Measurements from ENCODE around the gene UNC13A. TPM values are rescaled to one million over a fixed set of nuclear protein-coding genes. Genes with fewer than 3 reads are reported as not detected.

UNC13A gene
- polyA plus RNA-seq, 1 of the 3 experiments (the other 2 are of a cell fraction) = 0.38 TPM

DNA sequence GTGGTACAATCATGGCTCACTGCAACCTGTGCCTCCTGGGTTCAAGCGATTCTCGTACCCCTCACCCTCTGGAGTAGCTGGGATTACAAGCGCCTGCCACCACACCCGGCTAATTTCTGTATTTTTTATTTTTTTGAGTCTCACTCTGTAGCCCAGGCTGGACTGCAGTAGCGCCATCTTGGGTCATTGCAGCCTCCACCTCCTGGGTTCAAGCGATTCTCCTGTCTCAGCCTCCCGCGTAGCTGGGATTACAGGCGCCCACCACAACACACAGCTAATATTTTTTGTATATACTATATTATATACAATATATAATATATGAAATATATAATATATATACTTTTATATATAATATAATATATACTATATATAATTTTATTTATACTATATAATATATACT lies 80.2 kb downstream of the UNC13A start (continued):
- TF ChIP-seq, protein P1, sequence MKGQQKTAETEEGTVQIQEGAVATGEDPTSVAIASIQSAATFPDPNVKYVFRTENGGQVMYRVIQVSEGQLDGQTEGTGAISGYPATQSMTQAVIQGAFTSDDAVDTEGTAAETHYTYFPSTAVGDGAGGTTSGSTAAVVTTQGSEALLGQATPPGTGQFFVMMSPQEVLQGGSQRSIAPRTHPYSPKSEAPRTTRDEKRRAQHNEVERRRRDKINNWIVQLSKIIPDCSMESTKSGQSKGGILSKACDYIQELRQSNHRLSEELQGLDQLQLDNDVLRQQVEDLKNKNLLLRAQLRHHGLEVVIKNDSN (IDR thresholded peaks at IDR 0.05; ENCODE audit: borderline replicate concordance, low read depth) = no peak

DNA sequence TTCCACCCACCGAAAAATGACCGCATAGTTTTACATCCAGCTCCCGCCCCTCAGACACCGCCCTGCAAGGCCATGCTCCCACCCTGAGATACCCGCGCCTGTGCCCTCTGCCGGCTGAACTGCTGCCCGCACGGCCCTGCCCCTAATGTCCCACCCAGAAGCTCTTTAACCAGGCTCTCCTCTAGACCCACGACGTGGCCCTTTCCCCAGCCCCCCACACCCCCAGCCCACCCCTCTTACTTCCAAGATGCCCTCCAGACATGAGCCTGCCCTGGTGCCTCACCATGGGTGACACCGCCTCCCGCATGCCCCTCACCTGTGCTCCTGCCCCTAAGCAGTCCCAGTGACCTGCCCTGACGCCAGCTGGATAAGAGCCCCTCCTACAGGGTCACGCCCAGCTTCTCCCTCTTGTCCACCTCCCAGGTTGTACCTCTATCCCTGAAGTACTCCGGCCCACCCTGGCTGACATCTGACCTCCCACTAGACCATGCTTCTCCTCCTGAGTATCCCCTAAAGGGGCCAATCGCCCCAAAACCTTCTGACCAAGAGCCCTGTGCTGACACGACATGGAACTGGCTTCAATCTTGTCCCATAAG lies 81.5 kb downstream of the UNC13A start:
- Histone ChIP-seq H3K36me3 (replicated peaks in 1 of 2; ENCODE audit: control insufficient read depth in 1 of 2, insufficient read depth in 2 of 2, low read length in 1 of 2) (no peaks in the 10 kb centered on the region), H3K4me2 (peak overlapping the region; percentile 93), H3K4me3 (ENCODE audit: low read depth in 2 of 2, low read length in 1 of 2) (peak overlapping the region; percentile 50 to 65), H3K9me3 (no peaks in the 10 kb centered on the region), H3F3A (replicated peaks; ENCODE audit: insufficient read depth) (no peaks in the 10 kb centered on the region), H3K9ac (no peak overlapping the region), H3K4me1 (ENCODE audit: control insufficient read depth in 1 of 2, insufficient read depth in 2 of 2, low read depth in 1 of 2, low read length in 1 of 2) (peaks cover 0 to 11% of the 10 kb centered on the region in 2 experiments; a peak in 1 of 4 replicates), H4K20me1 (ENCODE audit: insufficient read depth) (no peaks in the 10 kb centered on the region), H3K9me2 (no peaks in the 10 kb centered on the region), H3K79me2 (ENCODE audit: insufficient read depth) (no peaks in the 10 kb centered on the region), H3K27ac (ENCODE audit: low read depth in 2 of 2, low read length in 1 of 2) (peak overlapping the region in 1 of 2 experiments; percentile 90; a peak in 1 of 4 replicates), H3K27me3 (ENCODE audit: insufficient read depth) (peaks cover 20% of the 10 kb centered on the region; the same call in 1 of the 2 replicates), H2AFZ (ENCODE audit: low read depth) (peak overlapping the region; percentile 79; the same call in 1 of the 2 replicates)
- WGBS (ENCODE audit: low lambda C conversion rate) = 25% methylated on average over 16 of the region's 18 CpGs
- TF ChIP-seq MXI1 (IDR thresholded peaks at IDR 0.05; ENCODE audit: low read depth, low read length) (no peak), GABPA (IDR thresholded peaks at IDR 0.05; ENCODE audit: low read depth) (no peak), TEAD4 (IDR thresholded peaks at IDR 0.05; ENCODE audit: borderline replicate concordance, insufficient read depth) (no peak), FOXJ3 (CRISPR knock-in tag; IDR thresholded peaks at IDR 0.05) (no peak), FOSL2 (IDR thresholded peaks at IDR 0.05; ENCODE audit: borderline replicate concordance, low read depth) (no peak), SIN3A (IDR thresholded peaks at IDR 0.05; ENCODE audit: borderline replicate concordance, low read depth, low read length) (no peak), RXRA (IDR thresholded peaks at IDR 0.05; ENCODE audit: borderline replicate concordance, low read depth) (no peak), POLR2AphosphoS5 (IDR thresholded peaks at IDR 0.05; ENCODE audit: low read depth, low read length) (no peak)
- TF ChIP-seq, protein P2, sequence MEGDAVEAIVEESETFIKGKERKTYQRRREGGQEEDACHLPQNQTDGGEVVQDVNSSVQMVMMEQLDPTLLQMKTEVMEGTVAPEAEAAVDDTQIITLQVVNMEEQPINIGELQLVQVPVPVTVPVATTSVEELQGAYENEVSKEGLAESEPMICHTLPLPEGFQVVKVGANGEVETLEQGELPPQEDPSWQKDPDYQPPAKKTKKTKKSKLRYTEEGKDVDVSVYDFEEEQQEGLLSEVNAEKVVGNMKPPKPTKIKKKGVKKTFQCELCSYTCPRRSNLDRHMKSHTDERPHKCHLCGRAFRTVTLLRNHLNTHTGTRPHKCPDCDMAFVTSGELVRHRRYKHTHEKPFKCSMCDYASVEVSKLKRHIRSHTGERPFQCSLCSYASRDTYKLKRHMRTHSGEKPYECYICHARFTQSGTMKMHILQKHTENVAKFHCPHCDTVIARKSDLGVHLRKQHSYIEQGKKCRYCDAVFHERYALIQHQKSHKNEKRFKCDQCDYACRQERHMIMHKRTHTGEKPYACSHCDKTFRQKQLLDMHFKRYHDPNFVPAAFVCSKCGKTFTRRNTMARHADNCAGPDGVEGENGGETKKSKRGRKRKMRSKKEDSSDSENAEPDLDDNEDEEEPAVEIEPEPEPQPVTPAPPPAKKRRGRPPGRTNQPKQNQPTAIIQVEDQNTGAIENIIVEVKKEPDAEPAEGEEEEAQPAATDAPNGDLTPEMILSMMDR (IDR thresholded peaks at IDR 0.05) = no peak
- ChIA-PET CTCF (interaction anchor here (0.8 to 2.7 kb wide), 26 partner anchors 8 to 252 kb away, joined by 3 to 17 read pairs (median 4); partner anchors contain the start of genes MAP1S, NXNL1, SLC27A1 and TMEM221), POLR2A (interaction anchor here (0.5 to 1.1 kb wide), 5 partner anchors 113 to 253 kb away, joined by 3 to 4 read pairs (median 3); partner anchors contain the start of gene MAP1S)
- DNase-seq = no peak
